ENCODE data around the gene MINAR1. TPM values are rescaled to one million over a fixed set of nuclear protein-coding genes. Genes with fewer than 3 reads are reported as not detected.
"Not testable (repeated sequence)": the region's sequence is repeated elsewhere in the genome, so short reads cannot be mapped to it uniquely, and the experiment has no call there.

Gene MINAR1
- total RNA-seq, 1 donor from 2014 or later = 0.55 TPM

- Mint-ChIP-seq H3K27me3 (ENCODE audit: low read depth) (no peaks in the 10 kb centered on the region), H3K4me1 (ENCODE audit: low read depth) (no peaks in the 10 kb centered on the region), H3K27ac (no peak overlapping the region), H3K9me3 (no peaks in the 10 kb centered on the region), H3K36me3 (ENCODE audit: low read depth) (no peaks in the 10 kb centered on the region), H3K4me3 (ENCODE audit: low read depth) (no peak overlapping the region)
- no peak for DNase-seq (ENCODE audit: low spot score)
- intact Hi-C loops (cut with micrococcal nuclease) = no loop called here
These were observed 20.1 kb upstream of the MINAR1 start for GRCh38 chr15:79412010-79412409.

GRCh38 chr15:79412429-79412828 lies 19.7 kb upstream of the MINAR1 start:
- Mint-ChIP-seq H3K36me3 (ENCODE audit: low read depth) (no peaks in the 10 kb centered on the region), H3K4me1 (ENCODE audit: low read depth) (no peaks in the 10 kb centered on the region), H3K4me3 (ENCODE audit: low read depth) (no peak overlapping the region), H3K9me3 (no peaks in the 10 kb centered on the region), H3K27ac (no peak overlapping the region), H3K27me3 (ENCODE audit: low read depth) (no peaks in the 10 kb centered on the region)
- intact Hi-C loops (cut with micrococcal nuclease) = no loop called here
- no peak for DNase-seq (ENCODE audit: low spot score)

- no peak for DNase-seq (ENCODE audit: low spot score)
- no peaks in the 10 kb centered on the region for H3K27me3 Mint-ChIP-seq (ENCODE audit: low read depth)
- H3K9me3 Mint-ChIP-seq = no peaks in the 10 kb centered on the region
- no peak overlapping the region for H3K4me3 Mint-ChIP-seq (ENCODE audit: low read depth)
- H3K27ac Mint-ChIP-seq = no peak overlapping the region
- intact Hi-C loops (cut with micrococcal nuclease) = no loop called here
- H3K4me1 Mint-ChIP-seq (ENCODE audit: low read depth) = no peaks in the 10 kb centered on the region
- H3K36me3 Mint-ChIP-seq (ENCODE audit: low read depth) = no peaks in the 10 kb centered on the region
These were observed 15.3 kb upstream of the MINAR1 start for GRCh38 chr15:79416876-79417275.

GRCh38 chr15:79418693-79419279 lies 13.3 kb upstream of the MINAR1 start:
- H3K4me3 Mint-ChIP-seq (ENCODE audit: low read depth) = no peak overlapping the region
- no peak for DNase-seq (ENCODE audit: low spot score)
- H3K4me1 Mint-ChIP-seq (ENCODE audit: low read depth) = no peaks in the 10 kb centered on the region
- intact Hi-C loops (cut with micrococcal nuclease) = no loop called here
- H3K36me3 Mint-ChIP-seq (ENCODE audit: low read depth) = no peaks in the 10 kb centered on the region
- no peaks in the 10 kb centered on the region for H3K9me3 Mint-ChIP-seq
- H3K27me3 Mint-ChIP-seq (ENCODE audit: low read depth) = peaks cover 2% of the 10 kb centered on the region
- no peak overlapping the region for H3K27ac Mint-ChIP-seq

GRCh38 chr15:79425591-79426295 lies 6.4 kb upstream of the MINAR1 start:
- peaks cover 25% of the 10 kb centered on the region for H3K27me3 Mint-ChIP-seq (ENCODE audit: low read depth)
- H3K4me3 Mint-ChIP-seq (ENCODE audit: low read depth) = no peak overlapping the region
- H3K27ac Mint-ChIP-seq = no peak overlapping the region
- DNase-seq (ENCODE audit: low spot score) = no peak
- no peaks in the 10 kb centered on the region for H3K9me3 Mint-ChIP-seq
- no peaks in the 10 kb centered on the region for H3K36me3 Mint-ChIP-seq (ENCODE audit: low read depth)
- intact Hi-C loops (cut with micrococcal nuclease) = no loop called here
- no peaks in the 10 kb centered on the region for H3K4me1 Mint-ChIP-seq (ENCODE audit: low read depth)

- H3K4me3 Mint-ChIP-seq (ENCODE audit: low read depth); intact Hi-C loops (cut with micrococcal nuclease); H3K4me1 Mint-ChIP-seq (ENCODE audit: low read depth); H3K9me3 Mint-ChIP-seq; DNase-seq (ENCODE audit: low spot score); H3K36me3 Mint-ChIP-seq (ENCODE audit: low read depth); H3K27ac Mint-ChIP-seq: not testable (repeated sequence)
- H3K27me3 Mint-ChIP-seq (ENCODE audit: low read depth) = peaks cover 31% of the 10 kb centered on the region
These were observed 5.2 kb upstream of the MINAR1 start for GRCh38 chr15:79426899-79427298.

- intact Hi-C loops (cut with micrococcal nuclease) = no loop called here
- Mint-ChIP-seq H3K4me1 (ENCODE audit: low read depth) (no peaks in the 10 kb centered on the region), H3K27me3 (ENCODE audit: low read depth) (peaks cover 36% of the 10 kb centered on the region), H3K9me3 (no peaks in the 10 kb centered on the region), H3K36me3 (ENCODE audit: low read depth) (no peaks in the 10 kb centered on the region), H3K27ac (no peak overlapping the region), H3K4me3 (ENCODE audit: low read depth) (no peak overlapping the region)
- no peak for DNase-seq (ENCODE audit: low spot score)
These were observed 4.1 kb upstream of the MINAR1 start for GRCh38 chr15:79427781-79428598.

GRCh38 chr15:79430901-79431635 lies 1.1 kb upstream of the MINAR1 start:
- DNase-seq (ENCODE audit: low spot score) = no peak
- Mint-ChIP-seq H3K4me3 (ENCODE audit: low read depth) (no peak overlapping the region), H3K27me3 (ENCODE audit: low read depth) (peaks cover 59% of the 10 kb centered on the region)

GRCh38 chr15:79432345-79433275 lies 474 bp downstream of the MINAR1 start:
- H3K27me3 Mint-ChIP-seq (ENCODE audit: low read depth) = peaks cover 61% of the 10 kb centered on the region
- H3K9me3 Mint-ChIP-seq = peaks cover 8% of the 10 kb centered on the region
- no peak for DNase-seq (ENCODE audit: low spot score)
- no peak overlapping the region for H3K27ac Mint-ChIP-seq
- intact Hi-C loops (cut with micrococcal nuclease) = loop anchor here (10.0 kb wide), 1 partner anchor 338 kb away; the partner anchor contains the start of gene RASGRF1
- no peak overlapping the region for H3K4me3 Mint-ChIP-seq (ENCODE audit: low read depth)
- no peaks in the 10 kb centered on the region for H3K36me3 Mint-ChIP-seq (ENCODE audit: low read depth)
- no peaks in the 10 kb centered on the region for H3K4me1 Mint-ChIP-seq (ENCODE audit: low read depth)

More at GRCh38 chr15:79430901-79431635, 1.1 kb upstream of the MINAR1 start:
- intact Hi-C loops (cut with micrococcal nuclease) = loop anchor here (10.0 kb wide), 1 partner anchor 336 kb away; the partner anchor contains the start of gene RASGRF1
- Mint-ChIP-seq H3K4me1 (ENCODE audit: low read depth) (no peaks in the 10 kb centered on the region), H3K27ac (no peak overlapping the region), H3K9me3 (no peaks in the 10 kb centered on the region), H3K36me3 (ENCODE audit: low read depth) (no peaks in the 10 kb centered on the region)

- Mint-ChIP-seq H3K27ac (no peak overlapping the region), H3K9me3 (peaks cover 8% of the 10 kb centered on the region), H3K4me1 (ENCODE audit: low read depth) (no peaks in the 10 kb centered on the region), H3K36me3 (ENCODE audit: low read depth) (no peaks in the 10 kb centered on the region), H3K27me3 (ENCODE audit: low read depth) (peaks cover 59% of the 10 kb centered on the region), H3K4me3 (ENCODE audit: low read depth) (no peak overlapping the region)
- DNase-seq (ENCODE audit: low spot score) = no peak
- intact Hi-C loops (cut with micrococcal nuclease) = loop anchor here (10.0 kb wide), 1 partner anchor 339 kb away; the partner anchor contains the start of gene RASGRF1
These were observed 1.3 kb downstream of the MINAR1 start for GRCh38 chr15:79433276-79433990.

- H3K9me3 Mint-ChIP-seq = peaks cover 8% of the 10 kb centered on the region
- no peaks in the 10 kb centered on the region for H3K4me1 Mint-ChIP-seq (ENCODE audit: low read depth)
- intact Hi-C loops (cut with micrococcal nuclease) = loop anchor here (10.0 kb wide), 1 partner anchor 340 kb away; the partner anchor contains the start of gene RASGRF1
- peaks cover 52% of the 10 kb centered on the region for H3K27me3 Mint-ChIP-seq (ENCODE audit: low read depth)
- no peak overlapping the region for H3K27ac Mint-ChIP-seq
- H3K36me3 Mint-ChIP-seq (ENCODE audit: low read depth) = no peaks in the 10 kb centered on the region
- DNase-seq (ENCODE audit: low spot score) = no peak
- no peak overlapping the region for H3K4me3 Mint-ChIP-seq (ENCODE audit: low read depth)
These were observed 2.2 kb downstream of the MINAR1 start for GRCh38 chr15:79434361-79434760.
